Left ventricle myocardium inferior (tissue), 1 donor: ENCODE results near the gene NBEA. TPM values are rescaled to one million over a fixed set of nuclear protein-coding genes. Genes with fewer than 3 reads are reported as not detected.

Experiments used
- DNase-seq: peaks from one replicate; pipeline ENCODE4 v3.0.0-alpha.2; 2020
- H3K27ac ChIP-seq: fragments of 200-600 bp; replicated peaks from 2 replicates; pipeline ENCODE4 v1.8.0; 2021
- H3K27me3 ChIP-seq: fragments of 200-600 bp; 2 replicates; pipeline ENCODE4 v1.8.0; 2021; ENCODE audit warnings: low read depth
- H3K36me3 ChIP-seq: fragments of 200-600 bp; 2 replicates; pipeline ENCODE4 v1.8.0; 2021
- H3K4me1 ChIP-seq: fragments of 200-600 bp; 2 replicates; pipeline ENCODE4 v1.8.0; 2021
- H3K4me3 ChIP-seq: fragments of 200-600 bp; 2 replicates; pipeline ENCODE4 v1.8.0; 2021; ENCODE audit warnings: mild to moderate bottlenecking, moderate library complexity
- H3K9me3 ChIP-seq: fragments of 200-600 bp; replicated peaks from 2 replicates; pipeline ENCODE4 v1.8.0; 2021
- intact Hi-C: fragments of 100-400 bp; cut with micrococcal nuclease; formaldehyde crosslinking; loops from one replicate; pipeline ENCODE4 v1.11.0; 2022
- total RNA-seq: library from RNA; stranded (reverse); fragmentation: NEBNext Ultra II Directional; extraction: Animal tissue kit (Norgen Biotek cat#: 25700); gene quantifications from one replicate; pipeline ENCODE4 v1.2.1, GENCODE V29; 2021
- TF ChIP-seq, protein P1 (sequence below): fragments of 200-600 bp; IDR thresholded peaks from 2 replicates; pipeline ENCODE4 v1.8.0; 2021; ENCODE audit warnings: antibody characterized with exemption, mild to moderate bottlenecking, borderline replicate concordance
- donor health status: DM: no; HTN: yes; CAD: no; lungs with severe emphysema.

NBEA gene
- total RNA-seq, 1 donor from 2014 or later: 21.0 TPM

GRCh38 chr13:35700671-35701070, 758.6 kb downstream of the NBEA start:
- peaks cover 24% of the 10 kb centered on the region for H3K27me3 ChIP-seq
- no peak for DNase-seq
- TF ChIP-seq, protein P1, sequence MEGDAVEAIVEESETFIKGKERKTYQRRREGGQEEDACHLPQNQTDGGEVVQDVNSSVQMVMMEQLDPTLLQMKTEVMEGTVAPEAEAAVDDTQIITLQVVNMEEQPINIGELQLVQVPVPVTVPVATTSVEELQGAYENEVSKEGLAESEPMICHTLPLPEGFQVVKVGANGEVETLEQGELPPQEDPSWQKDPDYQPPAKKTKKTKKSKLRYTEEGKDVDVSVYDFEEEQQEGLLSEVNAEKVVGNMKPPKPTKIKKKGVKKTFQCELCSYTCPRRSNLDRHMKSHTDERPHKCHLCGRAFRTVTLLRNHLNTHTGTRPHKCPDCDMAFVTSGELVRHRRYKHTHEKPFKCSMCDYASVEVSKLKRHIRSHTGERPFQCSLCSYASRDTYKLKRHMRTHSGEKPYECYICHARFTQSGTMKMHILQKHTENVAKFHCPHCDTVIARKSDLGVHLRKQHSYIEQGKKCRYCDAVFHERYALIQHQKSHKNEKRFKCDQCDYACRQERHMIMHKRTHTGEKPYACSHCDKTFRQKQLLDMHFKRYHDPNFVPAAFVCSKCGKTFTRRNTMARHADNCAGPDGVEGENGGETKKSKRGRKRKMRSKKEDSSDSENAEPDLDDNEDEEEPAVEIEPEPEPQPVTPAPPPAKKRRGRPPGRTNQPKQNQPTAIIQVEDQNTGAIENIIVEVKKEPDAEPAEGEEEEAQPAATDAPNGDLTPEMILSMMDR: no peak
- intact Hi-C loops: no loop called here
- no peaks in the 10 kb centered on the region for H3K4me1 ChIP-seq
- H3K36me3 ChIP-seq: no peaks in the 10 kb centered on the region
- no peak overlapping the region for H3K27ac ChIP-seq
- H3K9me3 ChIP-seq: no peaks in the 10 kb centered on the region
- H3K4me3 ChIP-seq: no peak overlapping the region

- TF ChIP-seq, protein P1: no peak
- DNase-seq: no peak
- H3K9me3 ChIP-seq: no peaks in the 10 kb centered on the region
- intact Hi-C loops: no loop called here
- H3K36me3 ChIP-seq: no peaks in the 10 kb centered on the region
- no peak overlapping the region for H3K4me3 ChIP-seq
- peak overlapping the region; percentile 10 for H3K27ac ChIP-seq
- no peaks in the 10 kb centered on the region for H3K4me1 ChIP-seq
- H3K27me3 ChIP-seq: peaks cover 18% of the 10 kb centered on the region
Measured at GRCh38 chr13:35702316-35702715, 760.2 kb downstream of the NBEA start.

DNA sequence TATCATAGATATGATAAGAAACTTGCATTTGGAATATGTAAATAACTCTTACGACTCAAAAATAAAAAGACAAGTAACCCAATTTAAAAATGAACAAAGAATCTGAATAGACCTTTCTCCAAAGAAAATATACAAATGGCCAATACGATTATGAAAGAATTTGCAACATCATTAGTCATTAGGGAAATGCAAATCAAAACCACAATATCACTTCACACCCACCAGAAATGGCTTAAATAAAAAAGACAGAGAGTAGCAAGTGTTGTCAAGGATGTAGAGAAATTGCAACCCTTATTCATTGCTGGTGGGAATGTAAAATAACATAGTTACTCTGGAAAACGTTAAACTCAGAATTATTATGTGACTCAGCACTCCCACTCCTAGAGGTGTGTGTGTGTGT, 761.0 kb downstream of the NBEA start:
- TF ChIP-seq, protein P1: no peak
- no peak for DNase-seq
- intact Hi-C loops: no loop called here

GRCh38 chr13:35704331-35704730, 762.3 kb downstream of the NBEA start:
- DNase-seq: no peak
- Histone ChIP-seq H3K4me1 (no peaks in the 10 kb centered on the region), H3K27ac (no peak overlapping the region), H3K9me3 (no peaks in the 10 kb centered on the region), H3K4me3 (no peak overlapping the region), H3K27me3 (peaks cover 18% of the 10 kb centered on the region), H3K36me3 (no peaks in the 10 kb centered on the region)
- TF ChIP-seq, protein P1: no peak
- intact Hi-C loops: no loop called here

More for the DNA sequence above, 761.0 kb downstream of the NBEA start:
- H3K36me3 ChIP-seq: no peaks in the 10 kb centered on the region
- no peaks in the 10 kb centered on the region for H3K9me3 ChIP-seq
- H3K27ac ChIP-seq: no peak overlapping the region
- H3K27me3 ChIP-seq: peaks cover 18% of the 10 kb centered on the region
- no peaks in the 10 kb centered on the region for H3K4me1 ChIP-seq
- no peak overlapping the region for H3K4me3 ChIP-seq

GRCh38 chr13:35706281-35706680, 764.2 kb downstream of the NBEA start:
- DNase-seq: no peak
- TF ChIP-seq, protein P1: no peak
- H3K4me3 ChIP-seq: no peak overlapping the region
- H3K36me3 ChIP-seq: no peaks in the 10 kb centered on the region
- intact Hi-C loops: no loop called here
- H3K27ac ChIP-seq: no peak overlapping the region
- H3K9me3 ChIP-seq: no peaks in the 10 kb centered on the region
- H3K4me1 ChIP-seq: no peaks in the 10 kb centered on the region
- peaks cover 8% of the 10 kb centered on the region for H3K27me3 ChIP-seq

DNA sequence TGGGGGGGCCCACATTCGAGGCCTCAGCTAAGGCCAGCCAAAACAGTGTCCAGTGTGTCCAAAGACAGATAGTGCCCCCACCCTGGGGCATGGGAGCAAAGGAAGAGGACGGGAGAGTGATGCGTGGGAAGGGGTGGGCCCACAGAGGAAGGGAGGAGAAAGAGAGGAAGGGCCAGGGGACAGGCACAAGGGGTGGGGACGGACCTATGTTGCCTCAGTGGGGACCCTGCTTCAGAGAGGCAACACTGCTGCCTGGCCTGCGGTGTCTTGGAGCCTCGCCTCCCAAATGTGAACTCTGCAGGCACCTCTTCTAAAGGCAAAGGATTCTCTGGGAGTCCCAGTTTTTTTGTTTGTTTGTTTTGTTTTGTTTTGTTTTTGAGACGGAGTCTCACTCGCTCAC, 764.7 kb downstream of the NBEA start:
- Histone ChIP-seq H3K4me3 (no peak overlapping the region), H3K27me3 (peaks cover 3% of the 10 kb centered on the region), H3K9me3 (no peaks in the 10 kb centered on the region), H3K27ac (no peak overlapping the region), H3K36me3 (no peaks in the 10 kb centered on the region), H3K4me1 (no peaks in the 10 kb centered on the region)
- intact Hi-C loops: no loop called here
- no peak for DNase-seq
- TF ChIP-seq, protein P1: no peak
